ENCODE measurements around the gene FBXO7. TPM values are rescaled to one million over a fixed set of nuclear protein-coding genes. Genes with fewer than 3 reads are reported as not detected.
A peak's percentile ranks its signal among the peaks of the same experiment; 100 is the strongest.
"Not testable (repeated sequence)": the region's sequence is repeated elsewhere in the genome, so short reads cannot be mapped to it uniquely, and the experiment has no call there.

The FBXO7 gene
- total RNA-seq, 4 donors from 2014 or later, result 70.3 to 80.1 (median 76.4) TPM

GRCh38 chr22:32475468-32476010 is 928 bp downstream of the FBXO7 start:
- Histone ChIP-seq H3K27me3 (no peaks in the 10 kb centered on the region), H3K36me3 (no peaks in the 10 kb centered on the region), H3K4me3 (peak overlapping the region; percentile 67 to 95 (median 93)), H3K4me1 (peaks cover 15 to 46% (median 29%) of the 10 kb centered on the region in 4 donors), H3K9me3 (no peaks in the 10 kb centered on the region), H3K27ac (peak overlapping the region; percentile 97 to 100 (median 98))
- intact Hi-C loops (cut with DNase I; ENCODE audit: low total_unique reads) (no loop called here), in situ Hi-C loops (cut with MboI; ENCODE audit: low pct_ligation_motif_present in 1 of 4, low pct_unique_long_range_greater_than_20kb in 1 of 4, low sequenced_read_pairs in 3 of 4) (loop anchor here in 1 of 4 donors (10.0 kb wide), 1 partner anchor 61 kb away; the partner anchor contains the start of gene RTCB)
- 0 to 1% methylated on average over 17 of the region's 17 CpGs for WGBS, 2 donors (ENCODE audit: low coverage in 1 of 2)
- TF ChIP-seq EP300 (IDR thresholded peaks at IDR 0.05; ENCODE audit: low read depth) (no peak), POLR2A (IDR thresholded peaks at IDR 0.05) (no peak), CTCF (IDR thresholded peaks at IDR 0.05) (no peak), POLR2AphosphoS5 (IDR thresholded peaks at IDR 0.05) (no peak)
- DNase-seq, result peak; percentile 47

GRCh38 chr22:32476281-32477195 is 1.9 kb downstream of the FBXO7 start:
- Histone ChIP-seq H3K36me3 (no peaks in the 10 kb centered on the region), H3K4me3 (peak overlapping the region in 3 of 4 donors; percentile 67 to 95 (median 95))

GRCh38 chr22:32477596-32477995 is 3.0 kb downstream of the FBXO7 start:
- in situ Hi-C loops (cut with MboI; ENCODE audit: low pct_ligation_motif_present in 1 of 4, low pct_unique_long_range_greater_than_20kb in 1 of 4, low sequenced_read_pairs in 3 of 4), result loop anchor here in 1 of 4 donors (10.0 kb wide), 1 partner anchor 63 kb away; the partner anchor contains the start of gene RTCB
- WGBS, 2 donors (ENCODE audit: low coverage in 1 of 2), result 96 to 97% methylated on average over 4 to 5 of the region's 5 CpGs
- H3K27ac ChIP-seq, result no peak overlapping the region
- intact Hi-C loops (cut with DNase I; ENCODE audit: low total_unique reads), result no loop called here
- no peaks in the 10 kb centered on the region for H3K27me3 ChIP-seq
- TF ChIP-seq CTCF (IDR thresholded peaks at IDR 0.05) (no peak), POLR2A (IDR thresholded peaks at IDR 0.05) (no peak), EP300 (IDR thresholded peaks at IDR 0.05; ENCODE audit: low read depth) (no peak), POLR2AphosphoS5 (IDR thresholded peaks at IDR 0.05) (no peak)
- DNase-seq, result no peak
- H3K36me3 ChIP-seq, result no peaks in the 10 kb centered on the region
- no peaks in the 10 kb centered on the region for H3K9me3 ChIP-seq
- H3K4me1 ChIP-seq, result peaks cover 15 to 50% (median 29%) of the 10 kb centered on the region in 4 donors
- no peak overlapping the region for H3K4me3 ChIP-seq

More at GRCh38 chr22:32476281-32477195, 1.9 kb downstream of the FBXO7 start:
- Histone ChIP-seq H3K27me3 (no peaks in the 10 kb centered on the region), H3K4me1 (peaks cover 15 to 46% (median 29%) of the 10 kb centered on the region in 4 donors), H3K9me3 (no peaks in the 10 kb centered on the region), H3K27ac (peak overlapping the region; percentile 97 to 100 (median 98))
- TF ChIP-seq CTCF (IDR thresholded peaks at IDR 0.05) (no peak), POLR2AphosphoS5 (IDR thresholded peaks at IDR 0.05) (no peak), POLR2A (IDR thresholded peaks at IDR 0.05) (no peak), EP300 (IDR thresholded peaks at IDR 0.05; ENCODE audit: low read depth) (no peak)
- DNase-seq, result no peak
- in situ Hi-C loops (cut with MboI; ENCODE audit: low pct_ligation_motif_present in 1 of 4, low pct_unique_long_range_greater_than_20kb in 1 of 4, low sequenced_read_pairs in 3 of 4) (loop anchor here in 1 of 4 donors (10.0 kb wide), 1 partner anchor 62 kb away; the partner anchor contains the start of gene RTCB), intact Hi-C loops (cut with DNase I; ENCODE audit: low total_unique reads) (no loop called here)
- 17 to 21% methylated on average over 8 of the region's 8 CpGs for WGBS, 2 donors (ENCODE audit: low coverage in 1 of 2)

GRCh38 chr22:32478552-32478951 is 3.9 kb downstream of the FBXO7 start:
- peaks cover 15 to 52% (median 25%) of the 10 kb centered on the region in 4 donors for H3K4me1 ChIP-seq
- H3K4me3 ChIP-seq; H3K9me3 ChIP-seq; H3K36me3 ChIP-seq; DNase-seq; H3K27me3 ChIP-seq; H3K27ac ChIP-seq; intact Hi-C loops (cut with DNase I; ENCODE audit: low total_unique reads): not testable (repeated sequence)
- in situ Hi-C loops (cut with MboI; ENCODE audit: low pct_ligation_motif_present in 1 of 4, low pct_unique_long_range_greater_than_20kb in 1 of 4, low sequenced_read_pairs in 3 of 4), result loop anchor here in 1 of 4 donors (10.0 kb wide), 1 partner anchor 64 kb away; the partner anchor contains the start of gene RTCB
- 93 to 96% methylated on average over 2 of the region's 2 CpGs for WGBS, 2 donors (ENCODE audit: low coverage in 1 of 2)
